SKM-1 treated with dmso at 0.1 percent for 144 hours (cell line): ENCODE measurements around the gene EGLN3.
"Not testable (repeated sequence)": the region's sequence is repeated elsewhere in the genome, so short reads cannot be mapped to it uniquely, and the experiment has no call there.

Experiments
- DNase-seq: peaks from one replicate; lab custom pipeline; 2025; ENCODE audit not compliant: unreplicated experiment; lab: John Stamatoyannopoulos, UW

EGLN3 gene

GRCh38 chr14:33938131-33938949 lies 12.5 kb downstream of the EGLN3 start:
- no peak for DNase-seq

GRCh38 chr14:33936391-33936790 lies 14.5 kb downstream of the EGLN3 start:
- DNase-seq = no peak

- DNase-seq = no peak
These were observed 15.9 kb downstream of the EGLN3 start for GRCh38 chr14:33934938-33935337.

GRCh38 chr14:33934043-33934750 lies 16.7 kb downstream of the EGLN3 start:
- no peak for DNase-seq

- DNase-seq = no peak
These were observed 17.4 kb downstream of the EGLN3 start for GRCh38 chr14:33933386-33933933.

- no peak for DNase-seq
These were observed 18.1 kb downstream of the EGLN3 start for GRCh38 chr14:33932576-33933345.

- no peak for DNase-seq
These were observed 18.8 kb downstream of the EGLN3 start for GRCh38 chr14:33932033-33932432.

GRCh38 chr14:33931461-33931860 lies 19.4 kb downstream of the EGLN3 start:
- no peak for DNase-seq

- no peak for DNase-seq
These were observed 20.4 kb downstream of the EGLN3 start for GRCh38 chr14:33930439-33930838.

GRCh38 chr14:33929799-33930408 lies 21.0 kb downstream of the EGLN3 start:
- DNase-seq = no peak

GRCh38 chr14:33928895-33929294 lies 22.0 kb downstream of the EGLN3 start:
- no peak for DNase-seq

- DNase-seq = no peak
These were observed 22.9 kb downstream of the EGLN3 start for GRCh38 chr14:33927944-33928343.

- DNase-seq = not testable (repeated sequence)
These were observed 23.9 kb downstream of the EGLN3 start for GRCh38 chr14:33926967-33927366.

- no peak for DNase-seq
These were observed 24.9 kb downstream of the EGLN3 start for GRCh38 chr14:33925946-33926345.

- no peak for DNase-seq
These were observed 25.6 kb downstream of the EGLN3 start for GRCh38 chr14:33925235-33925634.

GRCh38 chr14:33924566-33925100 lies 26.2 kb downstream of the EGLN3 start:
- DNase-seq = no peak

- DNase-seq = no peak
These were observed 28.7 kb downstream of the EGLN3 start for GRCh38 chr14:33922125-33922524.

- peak; percentile 17 for DNase-seq
These were observed 32.6 kb downstream of the EGLN3 start for GRCh38 chr14:33918256-33918655.

GRCh38 chr14:33917661-33918060 lies 33.2 kb downstream of the EGLN3 start:
- no peak for DNase-seq

GRCh38 chr14:33916663-33917565 lies 34.0 kb downstream of the EGLN3 start:
- no peak for DNase-seq
